Right atrium auricular region (tissue), 2 donors: ENCODE results near the gene CD6. TPM values are rescaled to one million over a fixed set of nuclear protein-coding genes. Genes with fewer than 3 reads are reported as not detected.

Experiments used
- DNase-seq: peaks from one replicate; pipeline ENCODE4 v3.0.0-alpha.2; 2019; ENCODE audit warnings: low spot score
- H3K27ac ChIP-seq, 2 donors: fragments of 200-600 bp; sonication (generic); 1 replicate in 1 of 2; 2 replicates in 1 of 2; pipeline ENCODE4 v1.5.1; 2016 to 2019
- H3K27me3 ChIP-seq, 2 donors: fragments of 200-600 bp; sonication (generic); one replicate each; pipeline versions ENCODE4 v1.5.1 to v1.6.0; 2017 to 2019
- H3K36me3 ChIP-seq: fragments of 200-600 bp; sonication (generic); one replicate; pipeline ENCODE4 v1.5.1; 2016
- H3K4me1 ChIP-seq, 2 donors: fragments of 200-600 bp; sonication (generic); one replicate each; pipeline versions ENCODE4 v1.5.1 to v1.6.0; 2017 to 2019
- H3K4me3 ChIP-seq, 2 donors: fragments of 200-600 bp; sonication (generic); 1 replicate in 1 of 2; 2 replicates in 1 of 2; pipeline ENCODE4 v1.5.1; 2017 to 2019; ENCODE audit warnings: mild to moderate bottlenecking in 1 of 2, moderate library complexity in 1 of 2
- H3K9me3 ChIP-seq, 2 donors: fragments of 200-600 bp; sonication (generic); one replicate each; pipeline ENCODE4 v1.5.1; 2019
- total RNA-seq, 2 donors: library from RNA; depleted of rRNA; stranded (reverse); fragments of >200 nt; gene quantifications; one replicate each; pipeline ENCODE4 v1.1.0, GENCODE V29; 2016
- TF ChIP-seq, protein P1 (sequence below), 2 donors: fragments of 200-600 bp; sonication (generic); IDR thresholded peaks; one replicate each; pipeline ENCODE4 v1.5.1; 2019; ENCODE audit warnings: antibody characterized with exemption in 2 of 2

The CD6 gene
- total RNA-seq, 2 donors from 2014 or later: 0.48 to 0.79 TPM

DNA sequence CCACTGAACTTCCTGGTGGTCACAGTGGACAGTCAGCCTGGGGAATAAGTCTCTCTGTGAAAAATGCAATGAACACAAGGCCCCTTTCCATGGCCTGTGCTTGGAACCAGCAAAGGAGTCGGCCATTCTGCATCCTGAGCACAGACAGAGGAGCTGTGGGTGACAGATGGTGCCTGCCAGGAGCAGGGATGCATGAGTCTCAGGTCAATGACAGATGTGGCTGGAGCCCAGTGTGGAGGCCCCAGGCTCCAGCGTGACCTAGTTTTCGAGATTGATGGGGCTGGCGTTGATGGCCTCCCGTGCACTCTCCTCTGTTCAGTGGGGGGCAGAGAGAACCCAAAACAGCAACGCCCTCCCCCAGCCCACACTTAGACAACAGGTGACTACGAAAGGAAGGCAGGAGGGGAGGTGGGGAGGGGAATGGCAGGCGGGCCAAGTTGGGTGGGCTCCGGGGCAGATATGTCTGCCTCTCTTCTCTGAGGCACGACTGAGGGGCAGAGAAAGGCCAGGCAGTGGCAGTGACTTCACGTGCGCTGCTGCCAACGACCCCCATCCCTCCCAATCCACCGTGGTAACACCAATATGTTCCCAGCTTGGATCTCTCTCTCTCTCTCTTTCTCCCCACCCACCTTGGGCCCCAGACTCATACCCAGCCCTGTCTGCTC lies 96.4 kb downstream of the CD6 start:
- Histone ChIP-seq H3K4me3 (no peak overlapping the region), H3K36me3 (no peaks in the 10 kb centered on the region), H3K4me1 (no peaks in the 10 kb centered on the region), H3K9me3 (no peaks in the 10 kb centered on the region), H3K27ac (no peak overlapping the region), H3K27me3 (no peaks in the 10 kb centered on the region)
- TF ChIP-seq, protein P1, sequence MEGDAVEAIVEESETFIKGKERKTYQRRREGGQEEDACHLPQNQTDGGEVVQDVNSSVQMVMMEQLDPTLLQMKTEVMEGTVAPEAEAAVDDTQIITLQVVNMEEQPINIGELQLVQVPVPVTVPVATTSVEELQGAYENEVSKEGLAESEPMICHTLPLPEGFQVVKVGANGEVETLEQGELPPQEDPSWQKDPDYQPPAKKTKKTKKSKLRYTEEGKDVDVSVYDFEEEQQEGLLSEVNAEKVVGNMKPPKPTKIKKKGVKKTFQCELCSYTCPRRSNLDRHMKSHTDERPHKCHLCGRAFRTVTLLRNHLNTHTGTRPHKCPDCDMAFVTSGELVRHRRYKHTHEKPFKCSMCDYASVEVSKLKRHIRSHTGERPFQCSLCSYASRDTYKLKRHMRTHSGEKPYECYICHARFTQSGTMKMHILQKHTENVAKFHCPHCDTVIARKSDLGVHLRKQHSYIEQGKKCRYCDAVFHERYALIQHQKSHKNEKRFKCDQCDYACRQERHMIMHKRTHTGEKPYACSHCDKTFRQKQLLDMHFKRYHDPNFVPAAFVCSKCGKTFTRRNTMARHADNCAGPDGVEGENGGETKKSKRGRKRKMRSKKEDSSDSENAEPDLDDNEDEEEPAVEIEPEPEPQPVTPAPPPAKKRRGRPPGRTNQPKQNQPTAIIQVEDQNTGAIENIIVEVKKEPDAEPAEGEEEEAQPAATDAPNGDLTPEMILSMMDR (IDR thresholded peaks at IDR 0.05): no peak
- no peak for DNase-seq

DNA sequence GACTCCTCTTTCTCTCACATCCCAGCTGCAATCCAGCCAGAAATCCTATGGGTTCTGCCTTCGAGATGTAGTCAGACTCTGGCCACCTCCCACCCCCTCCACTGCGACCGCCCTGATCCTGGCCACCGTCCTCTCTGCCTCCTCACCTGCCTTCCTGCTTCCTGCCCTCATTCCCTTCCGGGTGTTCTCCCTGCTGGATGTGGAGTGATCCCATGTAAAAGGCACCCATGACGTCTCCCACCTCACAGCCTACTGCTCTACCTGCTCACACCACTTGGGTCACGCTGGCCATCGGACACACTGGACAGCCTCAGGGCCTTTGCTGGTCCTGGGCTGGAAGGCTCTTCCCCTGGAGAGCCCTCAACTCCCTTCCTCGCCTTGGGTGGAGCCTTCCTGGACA lies 97.1 kb downstream of the CD6 start:
- no peaks in the 10 kb centered on the region for H3K9me3 ChIP-seq
- no peaks in the 10 kb centered on the region for H3K4me1 ChIP-seq
- H3K36me3 ChIP-seq: no peaks in the 10 kb centered on the region
- no peak overlapping the region for H3K4me3 ChIP-seq
- no peaks in the 10 kb centered on the region for H3K27me3 ChIP-seq
- no peak for DNase-seq
- no peak overlapping the region for H3K27ac ChIP-seq
- TF ChIP-seq, protein P1 (IDR thresholded peaks at IDR 0.05): no peak

DNA sequence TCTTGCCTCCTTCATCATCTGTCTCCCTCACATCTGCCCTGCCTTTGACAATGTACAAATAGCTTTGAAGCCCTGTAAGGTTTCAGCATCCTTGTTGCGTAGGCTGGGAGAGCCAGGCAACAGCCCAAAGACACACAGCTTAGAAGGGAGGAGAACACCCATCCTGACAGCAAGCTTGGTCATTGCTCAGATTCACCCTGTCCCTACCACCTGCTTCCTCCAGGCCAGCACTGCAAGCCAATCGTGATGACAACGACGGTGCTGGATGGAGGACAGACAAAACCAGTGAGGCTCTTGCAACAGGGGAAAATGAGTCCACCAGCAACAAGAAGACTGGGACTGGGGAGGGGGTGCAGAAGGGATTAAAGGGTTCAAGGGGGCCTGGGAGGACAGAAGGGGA lies 97.9 kb downstream of the CD6 start:
- no peaks in the 10 kb centered on the region for H3K9me3 ChIP-seq
- TF ChIP-seq, protein P1 (IDR thresholded peaks at IDR 0.05): no peak
- no peaks in the 10 kb centered on the region for H3K4me1 ChIP-seq
- DNase-seq: no peak
- no peaks in the 10 kb centered on the region for H3K36me3 ChIP-seq
- H3K27me3 ChIP-seq: no peaks in the 10 kb centered on the region
- H3K27ac ChIP-seq: no peak overlapping the region
- no peak overlapping the region for H3K4me3 ChIP-seq

Other genes starting within 250 kb of the CD6 start
- gene MS4A18, start 247.0 kb upstream of the CD6 start, total RNA-seq: not detected
- gene MS4A15, start 214.8 kb upstream of the CD6 start, total RNA-seq: not detected
- gene MS4A10, start 186.3 kb upstream of the CD6 start, total RNA-seq: not detected
- 10 to 100 TPM in 1 of 2 donors, 1 to 10 TPM in 1; 9.1 to 10.2 TPM for gene CCDC86, start 129.6 kb upstream of the CD6 start, total RNA-seq
- 1 to 10 TPM in 1 of 2 donors, not detected in 1; 1.3 TPM for gene PTGDR2, start 115.7 kb upstream of the CD6 start, total RNA-seq
- not detected for gene ZP1, start 104.1 kb upstream of the CD6 start, total RNA-seq
- gene PRPF19, start 65.1 kb upstream of the CD6 start, total RNA-seq: 10 to 100 TPM; 20.3 to 46.2 TPM
- 100 to 1,000 TPM; 119 to 124 TPM for gene TMEM109, start 57.5 kb upstream of the CD6 start, total RNA-seq
- gene TMEM132A, start 47.2 kb upstream of the CD6 start, total RNA-seq: 1 to 10 TPM; 7.5 to 8.4 TPM
- 10 to 100 TPM; 12.9 to 17.5 TPM for gene SLC15A3, start 19.5 kb upstream of the CD6 start, total RNA-seq
- 1 to 10 TPM in 1 of 2 donors, under 1 TPM in 1; 0.75 to 1.6 TPM for gene CD5, start 130.8 kb downstream of the CD6 start, total RNA-seq
- gene VPS37C, start 189.7 kb downstream of the CD6 start, total RNA-seq: 10 to 100 TPM; 12.9 to 28.8 TPM
- gene PGA3, start 231.8 kb downstream of the CD6 start, total RNA-seq: under 1 TPM; 0.33 to 0.55 TPM